BLaER1 treated with 17β-estradiol and CSF1 and Interleukin-3, amounts not matched to agents 10 nM and 100 nM (cell line): ENCODE data around the gene SIPA1.
A peak's percentile ranks its signal among the peaks of the same experiment; 100 is the strongest.

Source experiments
- H3K27ac ChIP-seq, 11 experiments: shearing (Covaris generic); formaldehyde crosslinking; 2 replicates each; pipeline ENCODE4 v1.8.1; 2022
- H3K27me3 ChIP-seq, 11 experiments: shearing (Covaris generic); formaldehyde crosslinking; 2 replicates each; pipeline ENCODE4 v1.8.1; 2022
- H3K36me3 ChIP-seq, 11 experiments: shearing (Covaris generic); formaldehyde crosslinking; 2 replicates each; pipeline ENCODE4 v1.8.1; 2022
- H3K4me1 ChIP-seq, 10 experiments: shearing (Covaris generic); formaldehyde crosslinking; 2 replicates each; pipeline ENCODE4 v1.8.1; 2022
- H3K4me2 ChIP-seq, 11 experiments: shearing (Covaris generic); formaldehyde crosslinking; 2 replicates each; pipeline ENCODE4 v1.8.1; 2022
- H3K4me3 ChIP-seq, 10 experiments: shearing (Covaris generic); formaldehyde crosslinking; 2 replicates each; pipeline ENCODE4 v1.8.1; 2022
- H3K9ac ChIP-seq, 11 experiments: shearing (Covaris generic); formaldehyde crosslinking; 2 replicates each; pipeline ENCODE4 v1.8.1; 2022
- H3K9me3 ChIP-seq, 11 experiments: shearing (Covaris generic); formaldehyde crosslinking; replicated peaks in 1 of 11; 2 replicates each; pipeline ENCODE4 v1.8.1; 2022
- H4K20me1 ChIP-seq, 11 experiments: shearing (Covaris generic); formaldehyde crosslinking; 2 replicates each; pipeline ENCODE4 v1.8.1; 2022
- Cebpa-rat ChIP-seq, 11 experiments: shearing (Covaris generic); IDR thresholded peaks; 2 replicates each; pipeline ENCODE4 v1.8.1; 2022

The SIPA1 gene

GRCh38 chr11:65599955-65600246 is 38.0 kb upstream of the SIPA1 start:
- H3K36me3 ChIP-seq = peaks cover 63 to 82% (median 72%) of the 10 kb centered on the region in 11 experiments
- H3K27me3 ChIP-seq = no peaks in the 10 kb centered on the region
- H3K4me2 ChIP-seq = no peak overlapping the region
- H4K20me1 ChIP-seq = peaks cover 6 to 93% (median 31%) of the 10 kb centered on the region in 11 experiments; a peak in 17 of 22 replicates
- no peak overlapping the region for H3K9ac ChIP-seq
- no peak for TF ChIP-seq Cebpa-rat (IDR thresholded peaks at IDR 0.05)
- no peak overlapping the region for H3K4me3 ChIP-seq
- no peaks in the 10 kb centered on the region for H3K9me3 ChIP-seq
- H3K27ac ChIP-seq = no peak overlapping the region
- peaks cover 12 to 50% (median 32%) of the 10 kb centered on the region in 10 experiments for H3K4me1 ChIP-seq

DNA sequence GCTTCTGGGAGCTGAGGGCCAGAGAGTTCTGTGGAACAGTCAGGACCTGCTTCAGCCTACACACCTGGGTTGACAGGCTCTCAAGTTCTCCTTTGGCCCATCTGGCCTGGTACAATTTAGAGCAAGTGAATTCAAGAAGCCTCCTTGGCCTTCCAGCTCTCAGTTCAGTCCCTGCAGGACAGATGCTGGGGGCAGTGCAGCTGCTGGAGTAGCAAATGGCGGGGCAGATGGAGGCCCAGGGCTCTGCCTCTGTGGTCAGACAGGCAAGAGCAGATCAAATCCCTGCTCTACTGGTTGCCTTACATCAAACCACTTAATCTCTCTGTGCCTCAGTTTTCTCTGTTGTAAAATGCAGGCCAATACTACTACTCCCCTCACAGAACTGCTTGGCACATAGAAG is 33.6 kb upstream of the SIPA1 start:
- H3K4me2 ChIP-seq = peak overlapping the region in 1 of 11 experiments; percentile 6; a peak in 1 of 22 replicates
- peaks cover 10 to 97% (median 60%) of the 10 kb centered on the region in 11 experiments for H4K20me1 ChIP-seq
- TF ChIP-seq Cebpa-rat (IDR thresholded peaks at IDR 0.05) = no peak
- peaks cover 87 to 100% (median 95%) of the 10 kb centered on the region in 11 experiments for H3K36me3 ChIP-seq
- no peaks in the 10 kb centered on the region for H3K27me3 ChIP-seq
- H3K4me3 ChIP-seq = no peak overlapping the region
- peak overlapping the region in 1 of 11 experiments; percentile 5; a peak in 1 of 22 replicates for H3K27ac ChIP-seq
- no peaks in the 10 kb centered on the region for H3K9me3 ChIP-seq
- peak overlapping the region in 1 of 11 experiments; percentile 23; a peak in 1 of 22 replicates for H3K9ac ChIP-seq
- peaks cover 7 to 25% (median 20%) of the 10 kb centered on the region in 10 experiments for H3K4me1 ChIP-seq

DNA sequence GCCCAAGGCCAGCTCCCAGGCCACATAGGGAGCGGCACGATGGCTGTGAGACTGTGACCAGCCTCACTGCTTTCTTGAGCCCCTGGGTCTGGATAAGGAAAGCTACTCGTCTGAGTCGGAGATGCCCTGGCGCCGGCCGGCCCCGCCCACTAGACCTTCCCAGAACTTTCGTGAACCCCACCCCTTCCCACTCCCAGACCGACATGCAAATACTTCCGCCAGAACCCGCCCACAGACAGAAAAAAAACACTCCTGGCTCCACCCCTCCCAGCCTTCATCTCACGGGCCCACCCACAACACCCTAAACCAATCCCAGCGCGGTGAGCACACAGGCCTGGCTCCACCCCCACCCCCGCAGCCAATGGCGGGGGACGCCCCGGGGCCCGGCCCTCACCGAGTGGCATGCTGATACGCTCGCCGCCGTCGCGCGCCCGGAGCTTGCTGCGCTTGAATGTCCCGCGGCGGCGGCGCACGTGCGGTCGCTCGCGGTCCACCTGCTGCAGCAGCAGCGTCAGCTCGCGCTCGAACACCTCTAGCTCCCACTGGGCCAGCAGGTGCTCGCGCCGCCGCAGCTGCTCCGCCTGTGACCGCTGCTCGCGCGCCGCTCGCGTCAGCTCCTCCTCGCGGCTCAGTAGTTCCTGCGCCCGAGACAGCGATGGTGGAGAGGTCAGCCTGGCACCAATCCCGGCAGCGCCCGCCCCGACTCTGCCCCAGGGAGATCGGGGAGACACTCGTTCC is 30.9 kb upstream of the SIPA1 start:
- H3K27me3 ChIP-seq = no peaks in the 10 kb centered on the region
- H3K4me3 ChIP-seq = no peak overlapping the region
- peaks cover 35 to 50% (median 46%) of the 10 kb centered on the region in 10 experiments for H3K4me1 ChIP-seq
- H4K20me1 ChIP-seq = peaks cover 38 to 100% (median 84%) of the 10 kb centered on the region in 11 experiments
- H3K36me3 ChIP-seq = peaks cover 78 to 97% (median 93%) of the 10 kb centered on the region in 11 experiments
- H3K9ac ChIP-seq = 0 out of 22 replicates have a peak overlapping the region, but pooled peaks of 2 of the 11 experiments have one; percentile 10 to 19
- no peaks in the 10 kb centered on the region for H3K9me3 ChIP-seq
- peak overlapping the region in 1 of 11 experiments; percentile 32; a peak in 1 of 22 replicates for H3K27ac ChIP-seq
- no peak for TF ChIP-seq Cebpa-rat (IDR thresholded peaks at IDR 0.05)
- 0 out of 22 replicates have a peak overlapping the region, but pooled peaks of 1 of the 11 experiments have one; percentile 5 for H3K4me2 ChIP-seq

- no peak for TF ChIP-seq Cebpa-rat (IDR thresholded peaks at IDR 0.05)
- H3K4me2 ChIP-seq = no peak overlapping the region
- peaks cover 43 to 58% (median 51%) of the 10 kb centered on the region in 10 experiments for H3K4me1 ChIP-seq
- no peak overlapping the region for H3K4me3 ChIP-seq
- 0 out of 22 replicates have a peak overlapping the region, but pooled peaks of 1 of the 11 experiments have one; percentile 1 for H3K9ac ChIP-seq
- H3K27me3 ChIP-seq = no peaks in the 10 kb centered on the region
- peaks cover 72 to 97% (median 89%) of the 10 kb centered on the region in 11 experiments for H3K36me3 ChIP-seq
- peaks cover 46 to 100% (median 89%) of the 10 kb centered on the region in 11 experiments for H4K20me1 ChIP-seq
- H3K27ac ChIP-seq = no peak overlapping the region
- H3K9me3 ChIP-seq = no peaks in the 10 kb centered on the region
These were observed 30.1 kb upstream of the SIPA1 start for GRCh38 chr11:65607614-65608426.

DNA sequence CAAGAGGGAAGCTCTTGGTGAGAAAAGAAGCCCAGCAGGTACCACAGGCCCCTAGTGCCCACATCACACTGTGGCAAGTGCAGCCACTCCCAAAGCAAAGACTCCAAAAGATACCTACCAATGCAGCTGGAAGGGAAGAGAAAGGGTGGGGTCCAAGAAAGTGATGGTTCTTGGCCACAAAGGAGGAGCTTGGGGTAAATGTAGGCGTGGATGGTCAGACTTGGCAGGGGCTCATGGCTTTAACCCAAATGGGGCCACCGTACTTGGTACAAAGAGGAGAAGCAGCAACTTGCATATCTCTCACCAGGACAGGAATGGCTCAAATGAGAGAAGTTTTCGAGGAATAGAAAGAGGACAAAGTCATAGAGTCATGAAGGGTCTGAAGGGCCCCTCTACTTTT is 28.7 kb upstream of the SIPA1 start:
- Histone ChIP-seq H3K36me3 (peaks cover 58 to 86% (median 78%) of the 10 kb centered on the region in 11 experiments), H3K4me1 (peaks cover 39 to 63% (median 46%) of the 10 kb centered on the region in 10 experiments), H3K4me3 (peak overlapping the region in 1 of 10 experiments; percentile 91; a peak in 2 of 20 replicates), H4K20me1 (peaks cover 53 to 96% (median 86%) of the 10 kb centered on the region in 11 experiments), H3K27me3 (no peaks in the 10 kb centered on the region), H3K4me2 (peak overlapping the region; percentile 97 to 100 (median 100); a peak in 15 of 22 replicates), H3K27ac (peak overlapping the region in 1 of 11 experiments; percentile 25; a peak in 1 of 22 replicates), H3K9me3 (no peaks in the 10 kb centered on the region), H3K9ac (peak overlapping the region in 9 of 11 experiments; percentile 3 to 95 (median 90); a peak in 9 of 22 replicates)
- TF ChIP-seq Cebpa-rat (IDR thresholded peaks at IDR 0.05) = no peak

DNA sequence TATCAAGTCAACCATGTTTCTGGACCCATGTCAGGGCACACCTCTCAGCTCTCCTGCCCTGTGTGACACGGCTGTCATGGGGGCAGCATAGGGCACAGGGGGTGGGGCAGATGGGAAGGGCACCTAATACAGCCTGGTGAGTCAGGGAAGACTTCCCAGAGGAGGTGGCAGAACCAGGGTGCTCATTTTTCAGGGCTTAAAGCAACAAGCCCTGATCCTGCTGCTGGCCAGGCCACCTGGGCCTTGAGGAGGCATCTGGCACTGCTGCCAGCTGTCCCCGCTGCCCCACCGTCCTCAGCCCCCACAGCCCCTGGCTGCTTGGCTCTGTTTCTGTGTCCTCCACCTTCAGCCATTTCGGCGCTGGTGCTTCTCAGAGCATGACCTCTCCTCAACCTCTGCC is 28.2 kb upstream of the SIPA1 start:
- peaks cover 38 to 63% (median 45%) of the 10 kb centered on the region in 10 experiments for H3K4me1 ChIP-seq
- H4K20me1 ChIP-seq = peaks cover 53 to 92% (median 85%) of the 10 kb centered on the region in 11 experiments
- H3K27me3 ChIP-seq = no peaks in the 10 kb centered on the region
- H3K4me3 ChIP-seq = peak overlapping the region in 4 of 10 experiments; percentile 88 to 96 (median 92); a peak in 3 of 20 replicates
- peak overlapping the region in 2 of 11 experiments; percentile 2 to 6; a peak in 4 of 22 replicates for H3K27ac ChIP-seq
- TF ChIP-seq Cebpa-rat (IDR thresholded peaks at IDR 0.05) = no peak
- H3K36me3 ChIP-seq = peaks cover 54 to 82% (median 74%) of the 10 kb centered on the region in 11 experiments
- peak overlapping the region in 9 of 11 experiments; percentile 11 to 95 (median 91); a peak in 13 of 22 replicates for H3K9ac ChIP-seq
- no peaks in the 10 kb centered on the region for H3K9me3 ChIP-seq
- peak overlapping the region; percentile 97 to 100 (median 100); a peak in 20 of 22 replicates for H3K4me2 ChIP-seq

DNA sequence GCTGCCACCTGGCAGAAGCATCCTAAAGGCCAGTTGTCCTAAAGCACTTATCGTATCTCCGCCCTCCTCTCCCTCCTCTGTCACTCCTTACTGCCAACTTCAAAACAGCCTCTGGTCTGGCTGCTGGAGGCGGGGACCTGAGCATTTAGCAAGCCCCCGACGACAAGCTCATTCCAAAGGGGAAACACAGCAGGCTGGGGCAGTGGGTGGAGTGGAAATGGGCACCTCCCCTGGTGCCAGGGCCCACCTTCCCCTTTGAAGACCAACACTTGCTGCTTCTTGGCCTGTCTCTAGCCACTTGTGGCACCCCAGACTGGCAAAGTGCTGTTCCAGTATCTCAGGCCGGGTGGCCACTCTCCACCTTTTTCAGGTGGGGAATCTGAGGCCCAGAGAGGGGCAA is 27.5 kb upstream of the SIPA1 start:
- H4K20me1 ChIP-seq = peaks cover 53 to 85% (median 79%) of the 10 kb centered on the region in 11 experiments
- peaks cover 38 to 63% (median 45%) of the 10 kb centered on the region in 10 experiments for H3K4me1 ChIP-seq
- H3K4me2 ChIP-seq = peak overlapping the region; percentile 97 to 100 (median 100)
- peak overlapping the region; percentile 89 to 95 (median 92) for H3K9ac ChIP-seq
- H3K9me3 ChIP-seq = no peaks in the 10 kb centered on the region
- no peaks in the 10 kb centered on the region for H3K27me3 ChIP-seq
- peaks cover 47 to 75% (median 67%) of the 10 kb centered on the region in 11 experiments for H3K36me3 ChIP-seq
- peak overlapping the region; percentile 63 to 93 (median 88); a peak in 20 of 22 replicates for H3K27ac ChIP-seq
- no peak for TF ChIP-seq Cebpa-rat (IDR thresholded peaks at IDR 0.05)
- H3K4me3 ChIP-seq = peak overlapping the region in 9 of 10 experiments; percentile 81 to 98 (median 96); a peak in 13 of 20 replicates

- Histone ChIP-seq H3K9ac (peak overlapping the region; percentile 89 to 95 (median 92)), H3K36me3 (peaks cover 39 to 67% (median 59%) of the 10 kb centered on the region in 11 experiments), H3K4me3 (peak overlapping the region; percentile 81 to 98 (median 95)), H3K27me3 (no peaks in the 10 kb centered on the region), H4K20me1 (peaks cover 54 to 80% (median 75%) of the 10 kb centered on the region in 11 experiments), H3K4me2 (peak overlapping the region; percentile 97 to 100 (median 100)), H3K27ac (peak overlapping the region; percentile 63 to 93 (median 88)), H3K4me1 (peaks cover 38 to 63% (median 45%) of the 10 kb centered on the region in 10 experiments), H3K9me3 (no peaks in the 10 kb centered on the region)
- TF ChIP-seq Cebpa-rat (IDR thresholded peaks at IDR 0.05) = no peak
These were observed 26.7 kb upstream of the SIPA1 start for GRCh38 chr11:65611028-65611757.
